HG02623 (cell line): ENCODE data around the gene NAA35.
"Not testable (repeated sequence)": the region's sequence is repeated elsewhere in the genome, so short reads cannot be mapped to it uniquely, and the experiment has no call there.

ENCODE experiments used
- ATAC-seq: cut with Tn5 transposase; IDR thresholded peaks from one replicate; pipeline ENCODE4 v1.9.1; 2021; ENCODE audit warnings: moderate library complexity; ENCODE audit not compliant: unreplicated experiment

The NAA35 gene

DNA sequence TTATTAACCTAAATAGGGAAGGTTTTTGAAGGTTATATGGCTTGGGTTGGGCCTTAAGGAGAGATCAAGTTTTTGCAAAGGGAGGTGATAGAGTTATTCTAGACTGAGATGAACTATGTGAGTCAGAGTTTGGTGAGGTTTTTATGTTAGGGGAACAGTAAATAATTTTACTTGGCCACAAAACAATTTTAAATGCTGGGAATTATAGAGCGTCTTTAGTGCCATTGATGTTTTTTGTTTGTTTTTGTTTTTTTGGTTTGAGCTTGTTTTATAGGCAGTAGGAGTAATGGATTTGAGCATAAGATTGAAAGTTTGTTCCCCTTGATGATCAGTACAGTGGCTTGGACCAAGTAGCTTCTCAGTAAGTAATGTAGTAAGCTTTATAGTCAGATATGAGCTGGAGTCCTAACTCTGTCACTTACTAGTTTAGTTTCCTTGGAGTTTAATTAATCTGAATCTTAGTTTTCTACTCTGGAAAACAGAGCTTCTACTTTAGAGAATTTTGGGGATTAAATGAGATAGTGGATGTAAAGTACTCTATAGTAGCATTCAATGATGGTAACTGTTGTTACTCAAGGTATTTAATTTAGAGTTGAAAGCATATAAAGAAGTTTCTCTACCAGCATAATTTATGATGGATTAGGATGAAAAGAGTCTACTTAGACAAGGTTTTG is 2.9 kb downstream of the NAA35 start:
- no peak for ATAC-seq

GRCh38 chr9:85944672-85945071 is 3.7 kb downstream of the NAA35 start:
- ATAC-seq = no peak

- no peak for ATAC-seq
Observed at GRCh38 chr9:85949586-85950335, 8.8 kb downstream of the NAA35 start.

DNA sequence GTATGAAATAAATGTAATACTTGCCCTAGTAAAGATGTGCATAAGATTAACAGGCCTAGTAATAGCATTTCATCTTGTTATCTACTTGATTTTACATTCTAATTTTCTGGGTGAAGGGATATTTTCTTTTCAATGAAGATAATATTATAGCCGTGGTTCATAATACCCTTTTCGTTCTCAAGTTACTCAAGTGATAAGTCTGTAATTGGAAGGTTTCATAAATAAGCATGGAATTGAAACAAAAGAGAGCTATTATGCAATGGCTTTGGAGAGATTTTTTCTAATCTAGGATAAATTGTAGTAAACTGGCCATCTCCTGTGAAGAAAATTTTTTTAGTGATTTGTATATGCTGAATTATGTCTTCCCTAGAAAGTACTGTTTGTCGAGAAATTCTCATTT is 19.0 kb downstream of the NAA35 start:
- ATAC-seq = no peak

DNA sequence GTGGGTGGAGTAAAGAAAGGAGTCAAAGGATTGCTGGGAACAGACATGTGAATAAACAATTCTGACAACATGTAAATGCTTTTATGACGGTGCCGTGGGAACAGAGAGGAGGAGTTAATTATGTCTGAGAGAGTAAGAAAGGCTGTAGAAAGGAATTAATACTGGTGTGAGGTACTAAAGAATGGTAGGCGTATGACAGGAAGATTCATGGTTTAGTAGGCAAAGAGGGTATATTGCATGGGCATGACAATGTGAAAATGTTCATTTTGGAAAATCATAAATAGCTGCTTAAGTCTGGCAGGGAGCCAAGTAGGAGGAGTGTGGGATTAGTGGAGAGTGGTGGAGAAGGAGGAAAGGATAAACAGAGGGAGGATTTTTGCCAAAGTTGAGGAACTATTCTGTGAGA is 19.7 kb downstream of the NAA35 start:
- ATAC-seq = no peak

- ATAC-seq = no peak
Observed at GRCh38 chr9:85964526-85964925, 23.6 kb downstream of the NAA35 start.

- ATAC-seq = no peak
Observed at GRCh38 chr9:85964949-85965348, 24.0 kb downstream of the NAA35 start.

DNA sequence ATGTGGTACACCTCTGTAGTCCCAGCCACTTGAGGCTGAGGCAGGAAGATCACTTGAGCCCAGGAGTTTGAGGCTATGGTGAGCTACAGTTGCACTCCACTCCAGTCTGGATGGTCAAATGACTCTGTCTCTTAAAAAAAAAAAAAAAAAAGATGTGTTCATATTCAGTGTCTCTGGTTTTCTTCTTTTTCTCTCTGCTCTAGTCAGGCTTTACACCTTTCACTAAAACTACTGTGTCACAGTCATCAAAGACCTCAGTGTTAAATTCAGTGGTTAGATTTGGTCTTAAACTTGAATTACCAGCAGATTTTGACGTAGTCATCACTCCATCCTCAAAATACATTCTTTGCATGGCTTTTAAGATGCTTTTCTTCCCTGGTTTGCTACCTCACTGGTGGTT is 28.8 kb downstream of the NAA35 start:
- no peak for ATAC-seq

DNA sequence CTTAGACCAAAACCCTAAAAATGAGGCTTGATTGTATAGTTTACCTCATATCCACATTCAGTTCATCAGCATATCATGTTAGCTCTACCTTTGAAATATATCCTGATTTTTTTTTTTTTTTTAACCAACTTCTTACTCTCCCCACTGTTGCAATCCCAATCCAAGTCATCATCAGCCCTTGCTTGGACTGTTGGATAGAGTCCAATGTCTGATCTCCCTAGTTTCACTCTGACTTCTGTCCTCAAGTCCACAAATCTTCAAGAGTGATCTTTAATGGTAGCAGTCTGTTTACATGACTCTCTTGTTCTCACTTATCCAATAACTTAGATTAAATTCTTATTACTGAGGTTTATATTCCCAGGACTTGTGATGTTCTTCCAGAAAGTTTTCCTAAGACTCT is 30.8 kb downstream of the NAA35 start:
- no peak for ATAC-seq

- no peak for ATAC-seq
Observed at GRCh38 chr9:85973238-85973637, 32.3 kb downstream of the NAA35 start.

- not testable (repeated sequence) for ATAC-seq
Observed at GRCh38 chr9:85974055-85974547, 33.2 kb downstream of the NAA35 start.

- no peak for ATAC-seq
Observed at GRCh38 chr9:85978496-85978895, 37.5 kb downstream of the NAA35 start.

DNA sequence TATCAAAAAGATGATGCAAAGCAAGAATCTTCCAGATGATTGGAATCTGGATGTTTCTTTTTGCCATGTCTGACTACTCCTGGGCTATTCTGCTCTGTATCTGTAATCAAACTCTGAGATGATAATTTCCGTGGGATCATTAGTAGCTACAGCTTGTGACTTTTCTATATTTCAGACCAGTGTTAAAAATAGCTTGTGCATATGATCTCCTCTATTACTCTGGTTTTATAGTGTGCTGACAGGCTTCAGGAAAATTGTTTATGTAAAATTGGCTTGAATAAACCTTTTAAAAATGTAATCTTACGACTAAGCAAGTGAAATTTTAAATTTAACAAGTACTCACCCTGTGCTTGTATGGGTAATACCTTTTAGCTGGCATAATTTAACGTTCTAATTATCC is 40.4 kb downstream of the NAA35 start:
- no peak for ATAC-seq

DNA sequence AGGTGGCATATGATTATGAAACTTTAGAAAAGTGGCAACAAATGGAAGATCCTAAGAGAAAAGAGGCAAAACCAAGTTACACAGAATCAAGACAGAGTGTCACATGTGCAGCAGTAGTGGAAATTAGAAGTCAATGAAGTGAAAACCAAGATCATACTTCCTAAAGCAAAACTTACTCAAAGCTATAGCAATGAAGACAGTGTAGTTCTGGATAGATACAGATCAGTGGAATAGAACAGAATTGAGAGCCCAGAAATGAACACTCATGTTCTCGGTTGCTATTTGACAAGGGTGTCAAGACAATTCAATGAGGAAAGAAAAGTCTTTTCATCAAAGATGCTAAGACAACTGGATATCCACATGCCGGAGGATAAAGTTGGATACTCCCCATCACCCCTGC is 43.5 kb downstream of the NAA35 start:
- ATAC-seq = no peak

GRCh38 chr9:85987236-85987635 is 46.3 kb downstream of the NAA35 start:
- no peak for ATAC-seq

DNA sequence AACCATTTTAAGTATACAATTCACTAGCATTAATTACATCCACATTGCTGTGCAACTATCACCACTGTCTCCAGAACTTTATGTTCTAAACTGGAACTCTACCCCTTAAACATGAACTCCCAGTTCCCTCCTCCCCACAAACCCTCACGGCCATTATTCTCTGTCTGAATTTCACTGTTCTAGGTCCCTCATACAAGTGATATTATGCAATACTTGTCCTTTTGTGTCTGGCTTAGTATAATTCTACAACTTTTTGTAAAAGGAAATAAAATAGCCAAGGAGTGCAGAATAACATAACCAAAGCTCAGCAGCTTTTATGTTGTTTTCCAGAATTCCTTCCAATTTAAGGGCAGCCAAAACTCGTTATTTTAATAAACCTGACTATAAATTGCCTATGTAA is 53.2 kb downstream of the NAA35 start:
- ATAC-seq = no peak

DNA sequence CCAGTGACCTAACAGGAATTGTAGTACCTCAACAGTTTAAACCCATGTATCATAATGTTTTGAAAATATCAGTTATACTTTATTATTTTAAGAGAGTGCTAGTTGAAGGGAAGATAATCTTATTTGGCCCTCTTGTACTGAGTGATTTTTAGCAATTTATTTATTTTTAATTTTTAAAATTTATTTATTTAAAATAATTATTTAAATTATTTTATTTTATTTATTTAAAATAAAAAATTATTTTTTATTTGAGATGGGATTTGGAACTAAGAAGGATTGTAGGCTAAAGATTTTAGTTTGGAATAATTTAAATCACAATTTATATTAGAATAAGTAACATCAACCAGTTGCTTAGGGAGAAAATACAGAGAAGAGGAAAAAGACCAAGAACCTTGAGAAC is 54.2 kb downstream of the NAA35 start:
- no peak for ATAC-seq

DNA sequence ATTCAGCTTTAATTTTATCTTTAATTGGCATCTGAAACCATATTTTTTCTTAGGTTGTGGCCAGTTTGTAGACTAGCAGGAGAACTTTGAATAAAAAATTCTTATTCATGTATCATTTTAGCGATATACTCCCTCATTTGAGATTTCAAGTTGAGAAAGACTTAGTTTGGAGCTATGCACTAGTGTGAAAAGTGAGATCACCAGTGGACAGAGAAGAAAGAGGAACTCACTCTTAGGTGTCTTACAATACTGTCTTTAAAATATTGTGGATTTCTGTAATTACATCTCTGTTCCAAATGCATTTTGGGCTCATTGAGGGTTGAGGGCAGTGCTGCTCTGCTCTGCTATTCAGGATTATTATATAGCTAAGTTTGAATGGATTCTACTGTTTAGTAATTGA is 54.7 kb downstream of the NAA35 start:
- no peak for ATAC-seq

GRCh38 chr9:86005253-86005775 is 64.4 kb downstream of the NAA35 start:
- no peak for ATAC-seq

DNA sequence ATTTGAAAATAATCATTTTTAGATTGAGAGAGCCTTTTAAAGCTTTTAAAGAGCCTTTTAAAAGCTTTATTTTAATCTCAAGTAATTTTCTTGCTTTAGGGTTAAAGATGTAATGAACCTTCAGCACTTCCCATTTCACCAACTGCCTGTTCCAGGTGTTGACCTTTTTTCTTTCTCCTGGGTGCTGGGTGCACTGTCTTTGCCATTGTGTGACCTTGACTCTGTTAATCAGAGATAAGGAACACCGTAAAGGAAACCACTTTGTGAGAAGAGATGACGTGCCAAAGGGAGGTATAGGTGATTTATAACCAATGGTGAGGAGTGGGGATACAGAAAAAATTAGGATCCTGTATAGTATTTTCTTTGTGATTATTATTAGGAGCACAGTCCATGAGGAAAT is 68.2 kb downstream of the NAA35 start:
- ATAC-seq = no peak

DNA sequence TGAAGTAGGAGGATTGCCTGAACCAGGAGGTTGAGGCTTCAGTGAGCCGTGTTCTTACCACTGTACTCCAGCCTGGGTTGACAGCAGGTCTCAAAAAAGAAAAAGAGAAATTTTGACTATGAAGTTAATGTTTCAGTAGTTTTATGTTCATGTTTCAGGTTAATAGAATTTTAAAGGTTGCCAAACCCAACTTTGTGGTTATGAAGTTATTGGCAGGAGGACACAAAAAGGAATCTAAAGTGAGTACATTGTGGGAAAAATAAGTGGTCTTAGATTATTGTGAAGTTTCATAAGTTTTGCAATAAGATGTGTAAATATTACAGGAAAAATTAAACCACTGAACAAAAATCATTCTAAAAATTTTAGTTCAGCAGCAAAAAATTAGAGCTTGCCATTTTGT is 79.8 kb downstream of the NAA35 start:
- no peak for ATAC-seq

GRCh38 chr9:86021166-86021565 is 80.2 kb downstream of the NAA35 start:
- no peak for ATAC-seq
